HG03060 (cell line): ENCODE measurements around the gene ARMS2.

Experiments
- ATAC-seq: cut with Tn5 transposase; IDR thresholded peaks from one replicate; pipeline ENCODE4 v1.9.1; 2021; ENCODE audit warnings: low read depth, moderate number of reproducible peaks; ENCODE audit not compliant: unreplicated experiment

ARMS2 gene

DNA sequence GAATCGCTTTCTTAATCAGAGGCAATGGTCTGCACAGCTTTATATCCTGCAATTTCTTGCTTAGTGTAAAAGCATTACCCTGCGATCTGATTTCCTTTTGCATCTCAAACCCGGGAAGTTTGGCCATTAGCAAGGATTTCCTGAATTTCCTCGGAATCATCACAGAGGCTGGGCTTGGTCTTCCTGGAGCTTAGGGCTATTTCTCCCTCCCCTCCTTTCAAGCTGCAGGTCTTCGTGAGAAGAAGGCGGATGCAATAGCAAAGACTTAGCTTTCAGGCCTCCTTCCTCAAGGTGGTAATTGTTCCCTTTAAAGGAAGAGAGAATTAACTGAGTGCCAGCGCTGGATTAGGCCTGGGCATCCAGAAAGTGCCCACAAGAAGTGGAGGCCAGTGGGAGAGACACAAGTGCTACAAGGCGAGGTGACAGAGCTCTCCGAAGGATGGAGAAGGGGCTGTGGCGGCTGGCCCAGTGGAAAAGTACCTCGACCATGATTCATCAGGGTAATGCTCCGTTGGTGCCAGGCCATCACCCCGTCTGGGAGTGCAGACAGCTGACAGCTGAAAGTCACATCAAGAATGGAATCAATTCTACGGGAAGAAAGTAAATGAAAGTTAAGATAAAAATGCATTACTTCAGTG lies 4.0 kb upstream of the ARMS2 start:
- no peak for ATAC-seq

- ATAC-seq, result no peak
Observed at GRCh38 chr10:122454071-122454470, 382 bp upstream of the ARMS2 start.

DNA sequence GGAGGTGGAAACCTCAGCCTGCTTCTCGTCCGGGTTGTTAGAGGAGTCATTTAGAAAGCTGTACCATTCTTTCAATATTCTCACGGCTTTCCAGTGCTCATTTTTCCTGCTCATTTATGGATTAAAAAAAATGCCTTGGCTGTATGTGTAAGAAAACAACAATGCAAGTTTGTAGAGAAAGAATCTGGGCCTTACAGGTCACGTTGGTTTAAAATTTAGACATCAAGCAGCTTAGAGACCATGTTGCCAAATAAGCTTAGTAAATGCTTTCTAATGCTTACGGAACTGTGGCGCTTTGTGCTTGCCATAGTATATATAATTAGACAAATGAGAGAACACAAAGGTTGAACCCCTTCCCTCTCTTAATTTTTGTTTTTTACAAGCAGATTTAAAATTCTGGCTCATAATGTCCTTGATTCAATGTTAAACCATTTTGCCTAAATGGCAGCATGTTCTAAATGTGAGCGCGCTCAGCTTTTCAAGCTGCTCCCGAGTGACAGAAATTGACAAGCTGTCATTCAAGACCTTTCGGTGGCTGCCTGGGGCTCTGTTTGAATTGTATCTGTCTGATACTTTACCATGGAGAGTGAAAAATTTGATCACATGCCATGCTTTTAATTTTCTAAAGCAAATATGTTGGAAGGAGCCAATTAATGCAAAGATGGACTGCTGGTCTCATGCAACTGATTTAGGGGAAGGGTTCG lies 1.1 kb downstream of the ARMS2 start:
- no peak for ATAC-seq

DNA sequence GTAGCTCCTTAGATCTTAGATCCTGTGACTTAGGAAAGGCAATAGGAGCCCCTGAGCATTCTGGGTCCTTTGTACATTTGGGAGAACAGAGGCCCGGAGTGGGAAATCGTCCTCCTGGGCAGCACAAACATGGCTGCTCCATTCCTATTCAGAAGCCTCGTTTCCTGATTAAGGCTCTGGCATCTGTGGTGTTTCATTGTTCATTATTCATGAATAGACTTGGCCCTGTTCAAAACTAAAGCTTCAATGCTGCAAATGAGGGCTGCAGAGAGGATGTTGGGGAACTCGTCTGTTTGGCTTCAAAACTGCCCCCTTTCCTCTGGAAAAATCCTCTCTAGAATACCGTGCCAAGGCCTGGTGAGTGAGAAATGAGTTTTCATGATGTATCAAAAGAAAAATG lies 3.5 kb downstream of the ARMS2 start:
- no peak for ATAC-seq

DNA sequence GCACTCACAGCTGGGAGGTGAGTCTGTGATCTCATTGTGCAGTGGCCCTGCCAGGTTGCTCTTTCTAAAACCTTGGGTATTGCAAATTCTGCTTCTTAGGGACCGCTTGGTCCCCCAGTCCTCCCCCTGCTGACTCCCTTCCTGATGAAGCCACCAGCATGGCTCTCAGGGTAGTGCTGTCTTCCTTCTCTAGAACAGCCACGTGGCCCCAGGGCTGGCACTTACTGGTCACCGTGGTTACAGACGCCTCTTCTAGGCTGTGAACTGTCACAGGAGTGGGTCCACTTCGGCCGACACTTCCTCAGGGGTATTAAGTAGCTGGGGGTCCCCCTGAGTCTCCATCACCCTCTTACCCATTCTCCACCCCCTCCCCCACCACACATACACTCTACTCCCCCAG lies 4.2 kb downstream of the ARMS2 start:
- no peak for ATAC-seq

DNA sequence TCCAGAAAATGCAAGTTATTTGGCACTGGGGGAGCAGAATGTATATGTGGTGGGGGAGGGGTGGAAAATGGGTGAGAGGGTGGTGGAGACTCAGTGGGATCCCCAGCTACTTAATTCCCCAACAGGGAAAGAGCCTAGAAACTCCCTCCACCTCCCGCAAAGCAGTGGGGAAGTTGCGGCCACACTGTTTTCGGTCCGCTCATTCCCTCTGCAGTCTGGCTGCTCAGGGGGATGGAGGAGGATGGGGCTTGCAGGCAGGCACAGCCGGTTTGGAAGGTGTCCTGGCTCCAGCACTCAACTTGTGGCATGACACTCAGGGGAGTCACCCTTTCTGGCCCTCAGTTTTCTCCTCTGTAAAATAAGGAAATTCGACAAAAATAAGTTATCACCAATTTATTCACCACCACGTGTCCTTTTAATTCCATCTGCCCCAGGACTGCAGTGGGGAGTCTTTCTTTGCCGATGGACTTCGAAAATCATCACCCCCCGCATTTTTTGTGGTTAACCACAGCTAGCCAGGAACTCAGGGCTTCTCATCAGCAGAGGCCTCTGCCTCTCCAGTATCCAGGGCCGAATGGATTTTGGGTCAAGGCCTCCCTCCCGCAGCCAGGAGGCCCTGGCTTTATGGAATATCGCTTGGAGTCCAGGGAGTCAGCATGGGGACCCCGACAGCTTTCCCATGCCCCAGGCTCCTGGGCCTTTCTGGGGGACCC lies 5.3 kb downstream of the ARMS2 start:
- ATAC-seq, result no peak

- no peak for ATAC-seq
Observed at GRCh38 chr10:122460891-122461293, 6.4 kb downstream of the ARMS2 start.

DNA sequence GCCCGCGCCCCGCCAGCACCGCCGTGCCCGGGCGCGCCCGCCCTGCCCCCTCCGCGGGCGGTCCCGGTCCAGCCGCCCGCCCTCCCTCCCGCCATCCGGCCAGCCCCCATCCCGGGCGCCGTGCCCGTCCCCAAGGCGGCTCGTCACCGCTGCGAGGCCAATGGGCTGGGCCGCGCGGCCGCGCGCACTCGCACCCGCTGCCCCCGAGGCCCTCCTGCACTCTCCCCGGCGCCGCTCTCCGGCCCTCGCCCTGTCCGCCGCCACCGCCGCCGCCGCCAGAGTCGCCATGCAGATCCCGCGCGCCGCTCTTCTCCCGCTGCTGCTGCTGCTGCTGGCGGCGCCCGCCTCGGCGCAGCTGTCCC lies 6.9 kb downstream of the ARMS2 start, which contains the start of gene HTRA1:
TSS of gene HTRA1 (plus strand) at position 187 of the 362 bp plus-strand sequence. CDS start at position 287, 100 bp downstream.
- ATAC-seq, result no peak

DNA sequence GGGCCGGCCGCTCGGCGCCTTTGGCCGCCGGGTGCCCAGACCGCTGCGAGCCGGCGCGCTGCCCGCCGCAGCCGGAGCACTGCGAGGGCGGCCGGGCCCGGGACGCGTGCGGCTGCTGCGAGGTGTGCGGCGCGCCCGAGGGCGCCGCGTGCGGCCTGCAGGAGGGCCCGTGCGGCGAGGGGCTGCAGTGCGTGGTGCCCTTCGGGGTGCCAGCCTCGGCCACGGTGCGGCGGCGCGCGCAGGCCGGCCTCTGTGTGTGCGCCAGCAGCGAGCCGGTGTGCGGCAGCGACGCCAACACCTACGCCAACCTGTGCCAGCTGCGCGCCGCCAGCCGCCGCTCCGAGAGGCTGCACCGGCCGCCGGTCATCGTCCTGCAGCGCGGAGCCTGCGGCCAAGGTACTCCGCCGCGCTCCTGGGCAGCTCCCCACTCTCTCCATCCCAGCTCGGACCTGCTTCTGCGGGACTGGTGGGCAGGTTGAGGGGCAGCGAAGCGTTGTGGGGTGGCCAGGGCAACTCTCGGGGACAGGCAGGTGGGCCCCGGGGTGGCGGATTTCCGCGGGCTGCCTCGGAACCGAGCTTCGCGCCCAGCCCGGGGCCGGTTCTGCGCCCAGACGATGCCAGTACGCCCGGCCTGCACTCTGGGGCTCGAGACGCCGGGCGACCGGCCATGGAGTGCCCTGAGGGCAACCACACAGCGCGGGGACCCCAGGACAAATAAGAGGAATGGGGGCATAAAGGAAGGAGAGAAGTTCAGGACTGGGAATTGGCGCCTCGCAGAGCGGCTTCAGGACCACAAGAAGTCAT lies 7.5 kb downstream of the ARMS2 start:
- no peak for ATAC-seq

DNA sequence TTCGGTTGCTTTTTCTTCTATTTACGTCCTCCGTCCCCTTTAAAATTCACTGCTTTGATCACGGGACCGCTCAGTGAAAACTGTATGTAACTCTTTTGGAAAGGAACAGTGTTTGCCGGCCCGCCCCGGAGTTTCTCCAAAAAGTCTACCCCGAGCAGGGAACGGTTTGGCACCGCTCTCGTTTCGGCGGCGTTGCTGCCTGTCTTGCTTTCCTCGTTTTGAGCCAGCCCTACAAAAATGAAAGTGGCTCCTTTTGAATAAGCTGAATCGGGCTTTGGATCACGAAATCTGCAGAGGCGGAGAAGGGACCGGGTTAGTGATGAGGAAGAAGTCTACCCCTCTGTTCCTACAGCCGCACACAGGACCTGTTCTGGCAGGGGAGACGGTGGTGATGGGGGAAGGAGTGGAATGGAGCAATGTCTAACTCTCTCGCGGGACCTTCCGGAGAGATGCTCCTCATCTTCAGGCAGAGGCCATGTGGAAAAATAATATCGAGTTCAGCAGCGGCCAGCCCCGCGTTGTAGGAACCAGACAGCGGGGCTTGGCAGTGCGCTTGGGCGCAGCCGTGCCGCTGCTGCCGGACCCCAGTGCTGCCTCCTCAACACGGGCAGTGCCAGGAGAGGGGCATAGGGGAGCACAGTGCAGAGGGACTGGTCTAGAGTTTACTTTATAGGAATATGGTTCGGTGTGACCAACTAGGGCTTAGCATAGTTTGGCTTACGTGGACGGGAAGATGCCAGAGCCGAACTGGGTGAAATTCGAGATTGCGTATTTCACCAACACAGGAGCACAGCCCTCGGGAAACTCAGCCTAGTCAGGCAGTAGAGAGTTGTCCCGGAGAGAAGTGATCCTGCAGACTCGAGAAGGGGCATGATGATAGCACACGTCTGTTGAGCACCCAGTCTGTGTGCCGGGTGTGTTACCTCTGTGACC lies 8.3 kb downstream of the ARMS2 start:
- ATAC-seq, result no peak

DNA sequence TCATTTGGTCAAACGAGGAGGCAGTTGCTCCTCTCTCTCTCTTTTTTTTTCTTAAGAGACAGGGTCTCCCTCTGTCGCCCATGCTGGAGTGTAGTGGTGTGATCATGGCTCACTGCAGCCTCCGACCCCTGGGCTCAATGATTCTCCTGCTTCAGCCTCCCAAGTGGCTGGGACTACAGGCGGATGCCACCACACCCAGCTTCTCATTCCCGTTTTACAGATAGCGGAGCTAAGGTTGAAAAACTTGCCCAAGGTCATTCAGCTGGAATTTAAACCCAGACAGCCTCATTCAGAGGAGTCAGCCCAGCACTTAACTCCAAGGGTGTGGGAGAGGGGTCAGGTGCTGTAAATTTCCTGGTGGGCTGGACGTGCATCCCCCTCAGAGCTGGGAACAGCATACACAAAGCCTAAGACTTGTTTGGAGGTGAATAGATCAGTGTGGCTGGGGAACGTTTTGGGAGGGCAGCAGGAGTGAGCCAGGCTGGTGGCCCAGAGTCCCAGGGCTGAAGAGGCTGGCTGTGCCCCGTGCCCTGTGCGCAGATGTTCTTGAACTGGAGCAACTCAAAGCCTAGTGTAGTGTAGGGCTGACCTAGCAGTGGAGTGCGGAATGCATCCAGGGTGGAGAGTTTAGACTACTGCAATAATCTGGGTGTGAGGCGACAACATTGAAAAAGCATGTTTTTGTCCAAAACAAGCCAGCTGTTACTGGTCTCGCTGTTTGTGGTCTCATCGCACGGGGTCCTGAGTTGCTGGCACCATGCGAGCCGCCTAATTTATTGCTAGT lies 9.2 kb downstream of the ARMS2 start:
- ATAC-seq, result no peak

DNA sequence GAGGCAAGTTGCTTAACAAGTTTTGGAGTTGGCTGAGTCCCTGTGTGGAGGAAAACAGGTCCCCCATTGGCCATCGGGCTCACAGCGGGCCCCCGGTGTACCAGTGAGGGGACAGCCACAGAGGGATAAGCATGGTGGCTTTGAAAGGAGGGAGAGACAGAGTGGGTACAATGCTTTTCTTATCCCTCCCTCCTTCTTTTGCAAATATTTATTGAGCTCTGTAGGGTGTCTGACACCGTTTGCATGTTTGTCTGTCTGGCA lies 9.7 kb downstream of the ARMS2 start:
- no peak for ATAC-seq

GRCh38 chr10:122464586-122464985 lies 10.1 kb downstream of the ARMS2 start:
- ATAC-seq, result no peak

DNA sequence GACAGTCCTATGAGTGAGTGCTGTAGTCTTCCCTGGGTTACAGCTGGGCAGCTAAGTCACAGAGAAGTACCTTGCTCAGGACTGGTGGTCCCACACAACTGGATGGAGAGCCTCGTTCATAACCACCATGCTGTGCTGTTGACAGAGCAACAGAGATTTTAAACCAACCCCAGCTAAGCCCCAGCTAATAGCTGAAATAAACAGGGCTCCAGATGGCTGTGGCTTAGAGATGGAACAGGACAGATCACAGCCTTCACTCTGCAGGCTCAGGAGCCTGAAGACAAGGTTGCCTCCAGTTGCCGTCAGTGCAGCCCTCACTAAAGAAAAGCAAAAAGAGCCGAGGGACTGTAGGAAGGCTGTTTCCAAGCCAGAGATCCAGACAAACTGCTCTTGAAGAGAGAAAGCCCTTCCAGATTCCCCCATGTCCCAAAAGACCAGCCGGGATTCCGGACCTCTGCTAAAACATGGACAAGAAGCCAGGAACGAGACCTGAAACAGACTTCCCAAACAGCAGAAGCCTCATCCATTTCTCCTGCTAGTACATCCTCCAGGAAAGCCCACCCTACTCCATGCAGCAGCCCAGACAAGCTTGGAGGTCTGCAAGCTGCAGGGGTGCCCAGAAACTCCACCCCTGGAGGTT lies 11.1 kb downstream of the ARMS2 start:
- no peak for ATAC-seq

GRCh38 chr10:122466951-122467381 lies 12.5 kb downstream of the ARMS2 start:
- no peak for ATAC-seq

- ATAC-seq, result no peak
Observed at GRCh38 chr10:122467701-122468100, 13.2 kb downstream of the ARMS2 start.

GRCh38 chr10:122468307-122468925 lies 14.0 kb downstream of the ARMS2 start:
- ATAC-seq, result no peak
